Ureter (tissue), 1 donor: Measurements from ENCODE around the gene IBA57. TPM values are rescaled to one million over a fixed set of nuclear protein-coding genes. Genes with fewer than 3 reads are reported as not detected.

Experiments used
- DNase-seq: peaks from one replicate; pipeline ENCODE4 v3.0.0-alpha.2; 2020; ENCODE audit warnings: low spot score
- total RNA-seq: library from RNA; stranded (reverse); gene quantifications from one replicate; pipeline ENCODE4 v1.2.4, GENCODE V29; 2023
- donor health status: DM: yes; HTN: yes; CAD: no.

IBA57 gene
- total RNA-seq, 1 donor from 2014 or later: 11.5 TPM

GRCh38 chr1:228144993-228145343 is 20.6 kb upstream of the IBA57 start:
- no peak for DNase-seq

DNA sequence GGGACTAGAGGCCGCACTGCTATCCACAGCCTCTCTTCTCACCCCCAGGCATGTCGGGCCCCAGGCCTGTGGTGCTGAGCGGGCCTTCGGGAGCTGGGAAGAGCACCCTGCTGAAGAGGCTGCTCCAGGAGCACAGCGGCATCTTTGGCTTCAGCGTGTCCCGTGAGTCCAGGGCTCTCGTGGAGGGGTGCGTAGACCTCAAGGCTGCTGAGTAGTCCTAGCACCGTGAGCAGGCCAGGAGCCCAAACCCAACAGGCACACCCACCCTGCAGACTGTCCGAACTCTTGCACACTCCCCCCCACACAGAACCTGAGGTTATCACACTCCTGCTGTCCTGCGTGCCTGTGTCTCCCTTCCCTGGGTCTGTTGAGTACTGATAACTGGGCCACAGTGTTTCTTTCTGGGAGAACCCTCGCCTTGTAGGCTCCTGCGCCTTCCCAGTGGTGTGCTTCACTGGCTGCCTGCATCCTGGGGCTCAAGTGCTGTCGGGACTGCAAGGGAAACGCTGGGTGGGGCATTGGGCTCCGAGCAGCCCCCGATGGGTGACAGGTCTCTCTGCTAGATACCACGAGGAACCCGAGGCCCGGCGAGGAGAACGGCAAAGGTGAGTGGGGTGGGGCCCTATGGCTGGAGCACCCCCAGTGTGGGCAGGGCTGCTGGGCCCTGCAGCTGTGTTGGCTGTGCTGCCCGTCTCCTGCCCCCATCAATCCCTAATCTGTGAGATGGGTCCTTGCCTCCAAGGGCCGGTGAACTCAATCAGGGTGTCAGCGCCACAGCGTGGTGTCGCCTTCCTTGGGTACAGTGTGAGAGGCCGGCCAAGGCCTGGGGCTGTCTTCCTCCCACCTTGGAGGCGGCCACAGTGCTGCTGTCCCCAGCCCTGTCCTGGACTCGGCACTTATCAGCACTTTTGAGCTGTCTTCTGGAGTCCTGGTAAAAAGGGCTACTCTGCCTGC is 19.9 kb upstream of the IBA57 start:
- peak; percentile 43 for DNase-seq

DNA sequence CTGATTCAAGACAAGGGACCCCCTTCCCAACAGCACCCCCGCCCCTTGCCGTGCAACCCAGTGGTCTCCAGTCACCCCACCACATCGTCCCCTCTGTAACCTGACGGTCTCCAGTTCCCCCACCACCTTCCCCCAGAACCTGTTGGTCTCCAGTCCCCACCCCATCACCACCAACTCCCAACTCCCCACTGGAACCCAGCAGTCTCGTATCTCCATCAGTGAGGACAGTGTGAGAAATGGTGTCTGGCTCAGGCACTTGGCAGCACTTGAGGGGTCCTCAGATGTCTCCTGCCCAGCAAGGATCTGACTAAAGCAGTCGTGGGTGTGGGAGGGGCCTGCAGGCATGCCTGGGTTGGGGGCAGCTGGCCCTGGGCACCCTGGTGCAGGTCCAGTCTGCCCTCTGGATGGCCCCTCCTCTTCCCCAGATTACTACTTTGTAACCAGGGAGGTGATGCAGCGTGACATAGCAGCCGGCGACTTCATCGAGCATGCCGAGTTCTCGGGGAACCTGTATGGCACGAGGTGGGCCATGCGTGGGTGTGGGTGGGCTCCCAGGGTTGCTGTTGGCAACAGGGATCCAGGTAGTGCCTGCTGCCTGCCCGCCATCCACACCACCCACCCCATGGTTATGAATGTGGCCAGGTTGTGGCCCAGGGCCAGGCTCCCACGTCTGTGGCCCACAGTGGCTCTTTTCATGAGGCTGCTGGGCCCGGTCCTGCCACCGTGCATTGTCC is 19.0 kb upstream of the IBA57 start:
- peak; percentile 41 for DNase-seq

- no peak for DNase-seq
These were observed 18.4 kb upstream of the IBA57 start for GRCh38 chr1:228147151-228147693.

DNA sequence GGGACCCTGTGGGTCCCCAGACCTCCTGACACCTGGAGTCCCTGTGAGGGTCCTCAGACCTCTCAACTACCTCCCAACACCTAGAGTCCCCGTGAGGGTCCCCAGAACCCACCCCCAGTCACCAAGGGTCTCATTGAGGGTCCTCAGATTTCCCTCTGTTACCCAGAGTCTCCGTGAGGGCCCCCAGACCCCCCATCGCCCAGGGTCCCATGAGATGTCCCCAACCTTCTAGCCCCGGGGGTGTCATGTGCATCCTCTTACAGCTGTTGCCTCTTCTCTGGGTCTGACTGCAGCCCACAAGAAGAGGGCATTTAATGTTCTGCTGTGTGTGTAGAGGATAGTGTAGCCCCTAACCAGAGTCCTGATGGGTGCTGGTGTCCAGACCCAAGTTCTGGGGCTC is 17.8 kb upstream of the IBA57 start:
- DNase-seq: no peak

GRCh38 chr1:228148196-228148861 is 17.3 kb upstream of the IBA57 start:
- peak; percentile 49 for DNase-seq

- peak; percentile 46 for DNase-seq
These were observed 16.6 kb upstream of the IBA57 start for GRCh38 chr1:228148935-228149405.

DNA sequence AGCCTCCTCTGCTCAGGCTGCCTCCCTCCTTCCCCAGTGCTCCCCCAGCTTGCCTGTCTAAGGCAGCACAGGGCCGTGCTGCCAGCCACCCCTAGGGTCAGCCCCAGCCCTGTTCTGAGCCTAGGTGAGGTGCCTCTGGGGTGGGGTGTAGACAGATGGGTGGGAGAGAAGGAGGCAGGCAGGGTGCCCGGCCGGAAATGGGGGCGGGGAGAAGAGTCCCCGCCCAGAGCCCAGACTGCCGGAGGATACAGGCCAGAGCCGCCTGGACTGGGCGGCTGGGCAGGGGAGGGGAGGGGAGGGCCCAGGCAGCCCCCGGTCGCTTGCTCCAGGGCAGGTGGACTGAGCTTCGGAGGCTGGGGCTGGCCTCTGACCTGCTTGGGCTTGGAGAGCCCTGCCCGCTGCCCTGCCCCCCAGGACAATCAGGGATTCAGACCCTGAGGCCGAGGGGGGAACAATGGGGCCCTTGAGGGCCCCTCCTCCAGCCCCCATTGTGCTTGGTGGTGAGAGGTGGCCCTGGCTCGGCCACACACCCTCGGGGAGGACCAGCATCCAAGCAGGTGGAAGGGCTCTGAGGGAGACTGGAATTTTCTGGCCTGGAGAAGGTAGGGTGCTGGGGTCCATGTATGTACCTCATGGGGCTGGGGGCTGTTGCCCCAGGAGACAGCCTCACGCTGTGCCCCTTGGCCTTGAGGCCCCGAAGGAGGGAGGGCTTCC is 16.0 kb upstream of the IBA57 start, which contains the start of gene GJC2:
TSS of gene GJC2 (plus strand) at position 525 of the 714 bp plus-strand sequence. CDS start 7,829 bp downstream, outside the sequence.
- peak; percentile 74 for DNase-seq

DNA sequence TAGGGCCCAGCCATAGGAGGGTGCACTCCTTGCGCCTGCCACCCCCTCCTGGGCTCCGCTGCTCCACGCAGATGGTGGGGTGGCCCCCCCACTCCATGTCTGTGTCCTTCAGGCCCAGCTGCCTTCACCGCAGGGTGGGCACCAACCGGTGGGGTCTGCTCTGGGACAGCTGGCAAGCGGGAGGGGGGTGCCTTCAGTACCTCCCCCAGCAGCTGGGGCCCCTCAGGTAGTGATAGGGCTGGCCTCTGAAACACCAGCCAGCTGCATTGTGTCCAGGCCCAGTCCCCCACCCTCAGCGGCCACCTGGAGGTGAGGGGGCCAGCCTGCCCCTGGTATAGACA is 15.5 kb upstream of the IBA57 start:
- DNase-seq: peak; percentile 45

- DNase-seq: peak; percentile 78
These were observed 15.0 kb upstream of the IBA57 start for GRCh38 chr1:228150461-228151179.

GRCh38 chr1:228151180-228151925 is 14.3 kb upstream of the IBA57 start:
- no peak for DNase-seq

GRCh38 chr1:228152097-228152917 is 13.3 kb upstream of the IBA57 start:
- no peak for DNase-seq

GRCh38 chr1:228152918-228153258 is 12.7 kb upstream of the IBA57 start:
- DNase-seq: no peak

DNA sequence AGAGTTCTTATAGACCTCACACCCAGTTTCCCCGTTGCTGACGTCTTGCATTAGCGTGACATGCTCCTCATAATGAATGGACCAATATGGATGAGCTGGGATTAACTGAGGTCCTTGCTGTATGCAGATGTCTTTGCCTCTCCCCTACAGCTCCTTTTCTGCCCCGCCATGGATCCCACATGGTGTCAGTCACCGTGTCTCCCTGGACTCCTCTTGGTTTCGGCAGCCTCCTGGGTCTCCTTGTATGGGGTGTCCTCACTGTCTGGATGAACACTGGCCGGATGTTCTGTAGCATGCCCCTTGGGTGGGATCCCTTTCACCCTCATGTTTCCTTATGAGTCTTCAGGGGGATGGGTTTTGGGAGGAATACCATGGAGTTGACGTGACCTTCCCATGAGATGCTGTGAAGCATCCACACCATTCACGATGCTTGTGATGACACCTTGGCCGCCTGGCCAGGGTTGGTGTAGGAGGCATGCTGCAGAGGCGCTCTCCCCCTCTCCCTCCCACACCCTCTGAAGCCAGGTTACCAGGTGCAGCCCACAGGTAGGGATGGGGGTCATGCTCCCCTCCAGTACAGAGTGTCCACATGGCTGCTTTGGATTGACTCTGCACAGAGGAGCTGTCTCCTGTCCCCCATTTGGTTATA is 11.5 kb upstream of the IBA57 start:
- no peak for DNase-seq

- DNase-seq: no peak
These were observed 10.7 kb upstream of the IBA57 start for GRCh38 chr1:228154670-228155571.

GRCh38 chr1:228155596-228156514 is 9.7 kb upstream of the IBA57 start:
- DNase-seq: no peak
